Measurements from ENCODE around the gene KIF16B.
A peak's percentile ranks its signal among the peaks of the same experiment; 100 is the strongest.
"Not testable (repeated sequence)": the region's sequence is repeated elsewhere in the genome, so short reads cannot be mapped to it uniquely, and the experiment has no call there.

Gene KIF16B

GRCh38 chr20:16475225-16475624, 98.0 kb downstream of the KIF16B start:
- DNase-seq, result no peak

- DNase-seq, result no peak
Observed at GRCh38 chr20:16474363-16474762, 98.9 kb downstream of the KIF16B start.

- no peak for DNase-seq
Observed at GRCh38 chr20:16472045-16472872, 101.0 kb downstream of the KIF16B start.

- DNase-seq, result no peak
Observed at GRCh38 chr20:16469395-16469905, 103.8 kb downstream of the KIF16B start.

GRCh38 chr20:16462711-16463110, 110.5 kb downstream of the KIF16B start:
- no peak for DNase-seq

- DNase-seq, result no peak
Observed at GRCh38 chr20:16459019-16459700, 114.1 kb downstream of the KIF16B start.

- DNase-seq, result no peak
Observed at GRCh38 chr20:16457514-16457913, 115.7 kb downstream of the KIF16B start.

GRCh38 chr20:16455324-16455723, 117.9 kb downstream of the KIF16B start:
- no peak for DNase-seq

- no peak for DNase-seq
Observed at GRCh38 chr20:16451982-16452381, 121.3 kb downstream of the KIF16B start.

- no peak for DNase-seq
Observed at GRCh38 chr20:16451001-16451400, 122.2 kb downstream of the KIF16B start.

- DNase-seq, result no peak
Observed at GRCh38 chr20:16446991-16447390, 126.3 kb downstream of the KIF16B start.

GRCh38 chr20:16446246-16446645, 127.0 kb downstream of the KIF16B start:
- DNase-seq, result no peak

- DNase-seq, result no peak
Observed at GRCh38 chr20:16445482-16445881, 127.8 kb downstream of the KIF16B start.

- DNase-seq, result no peak
Observed at GRCh38 chr20:16444057-16444777, 129.0 kb downstream of the KIF16B start.

- no peak for DNase-seq
Observed at GRCh38 chr20:16441546-16442164, 131.6 kb downstream of the KIF16B start.

GRCh38 chr20:16440686-16441085, 132.6 kb downstream of the KIF16B start:
- DNase-seq, result no peak

GRCh38 chr20:16439540-16439939, 133.7 kb downstream of the KIF16B start:
- not testable (repeated sequence) for DNase-seq

GRCh38 chr20:16438100-16438499, 135.1 kb downstream of the KIF16B start:
- DNase-seq, result no peak

GRCh38 chr20:16437387-16437996, 135.8 kb downstream of the KIF16B start:
- DNase-seq, result no peak

GRCh38 chr20:16434062-16434664, 139.1 kb downstream of the KIF16B start:
- DNase-seq, result peak; percentile 3 to 34

- DNase-seq, result no peak
Observed at GRCh38 chr20:16433293-16433580, 140.0 kb downstream of the KIF16B start.

Measured in CD4-positive, alpha-beta T cell treated with Interferon alpha-2 for 1 hour (primary cell).